ENCODE data around the gene APOBEC3G. TPM values are rescaled to one million over a fixed set of nuclear protein-coding genes. Genes with fewer than 3 reads are reported as not detected.

The APOBEC3G gene
- total RNA-seq, 2 experiments from 2014 or later = 45.9 to 47.4 TPM

GRCh38 chr22:39094717-39095389, 17.8 kb downstream of the APOBEC3G start:
- DNase-seq (peak; percentile 56), ATAC-seq (no peak)

GRCh38 chr22:39095971-39096370, 18.9 kb downstream of the APOBEC3G start:
- Mint-ChIP-seq H3K36me3 (ENCODE audit: low read depth) (no peaks in the 10 kb centered on the region), H3K27me3 (no peaks in the 10 kb centered on the region), H3K4me3 (no peak overlapping the region), H3K27ac (no peak overlapping the region), H3K4me1 (peaks cover 88% of the 10 kb centered on the region), H3K9me3 (ENCODE audit: low read depth) (no peaks in the 10 kb centered on the region)
- ChIA-PET POLR2A (no interaction called here), CTCF (interaction anchor here (0.5 kb wide), 1 partner anchor 210 kb away, joined by 3 read pairs; no protein-coding TSS in a partner anchor)
- intact Hi-C loops (cut with DNase I, micrococcal nuclease) = no loop called here
- no peak for ATAC-seq
- no peak for DNase-seq

More at GRCh38 chr22:39094717-39095389, 17.8 kb downstream of the APOBEC3G start:
- Mint-ChIP-seq H3K4me3 (no peak overlapping the region), H3K4me1 (peaks cover 89% of the 10 kb centered on the region), H3K27me3 (no peaks in the 10 kb centered on the region), H3K36me3 (ENCODE audit: low read depth) (no peaks in the 10 kb centered on the region), H3K27ac (peak overlapping the region; percentile 73), H3K9me3 (ENCODE audit: low read depth) (no peaks in the 10 kb centered on the region)
- CTCF ChIA-PET = interaction anchor here (0.6 to 0.9 kb wide), 3 partner anchors 23 to 832 kb away, joined by 3 to 5 read pairs (median 3); no protein-coding TSS in a partner anchor
- POLR2A ChIA-PET = no interaction called here
- intact Hi-C loops (cut with DNase I, micrococcal nuclease) = loop anchor here in 1 of 2 experiments (5.0 kb wide), 1 partner anchor 73 kb away; the partner anchor contains the start of gene APOBEC3D

GRCh38 chr22:39097098-39098020, 20.3 kb downstream of the APOBEC3G start, which contains the start of gene APOBEC3H:
Gene APOBEC3H (plus strand): TSS chr22:39097244. CDS start chr22:39100279, 3,035 bp downstream.
- ChIA-PET CTCF (no interaction called here), POLR2A (no interaction called here)
- intact Hi-C loops (cut with DNase I, micrococcal nuclease) = loop anchor here in 1 of 2 experiments (2.0 kb wide), 1 partner anchor 15 kb away; no protein-coding TSS in a partner anchor
- ATAC-seq = no peak
- peak; percentile 30 for DNase-seq
- Mint-ChIP-seq H3K9me3 (ENCODE audit: low read depth) (no peaks in the 10 kb centered on the region), H3K4me1 (peaks cover 74% of the 10 kb centered on the region), H3K36me3 (ENCODE audit: low read depth) (no peaks in the 10 kb centered on the region), H3K4me3 (peak within 1 kb of the TSS; percentile 34), H3K27me3 (no peaks in the 10 kb centered on the region), H3K27ac (peak within 1 kb of the TSS; percentile 84)

- intact Hi-C loops (cut with DNase I, micrococcal nuclease) = loop anchor here in 1 of 2 experiments (2.0 kb wide), 1 partner anchor 15 kb away; no protein-coding TSS in a partner anchor
- ChIA-PET POLR2A (no interaction called here), CTCF (interaction anchor here (0.9 to 1.0 kb wide), 2 partner anchors 16 to 130 kb away, joined by 3 read pairs; no protein-coding TSS in a partner anchor)
- Mint-ChIP-seq H3K36me3 (ENCODE audit: low read depth) (no peaks in the 10 kb centered on the region), H3K9me3 (ENCODE audit: low read depth) (no peaks in the 10 kb centered on the region), H3K4me1 (peaks cover 67% of the 10 kb centered on the region), H3K4me3 (no peak overlapping the region), H3K27ac (no peak overlapping the region), H3K27me3 (no peaks in the 10 kb centered on the region)
- DNase-seq (no peak), ATAC-seq (no peak)
Observed at GRCh38 chr22:39098026-39098425, 21.0 kb downstream of the APOBEC3G start.

GRCh38 chr22:39098576-39098975, 21.5 kb downstream of the APOBEC3G start:
- intact Hi-C loops (cut with DNase I, micrococcal nuclease) = loop anchor here in 1 of 2 experiments (2.0 kb wide), 1 partner anchor 14 kb away; no protein-coding TSS in a partner anchor
- POLR2A ChIA-PET = interaction anchor here (0.6 kb wide), 1 partner anchor 8 kb away, joined by 4 read pairs; no protein-coding TSS in a partner anchor

GRCh38 chr22:39101226-39101625, 24.2 kb downstream of the APOBEC3G start:
- Mint-ChIP-seq H3K9me3 (ENCODE audit: low read depth) (no peaks in the 10 kb centered on the region), H3K36me3 (ENCODE audit: low read depth) (no peaks in the 10 kb centered on the region), H3K4me3 (no peak overlapping the region), H3K27me3 (no peaks in the 10 kb centered on the region), H3K27ac (no peak overlapping the region), H3K4me1 (peaks cover 43% of the 10 kb centered on the region)
- POLR2A ChIA-PET = no interaction called here
- CTCF ChIA-PET = no interaction called here
- DNase-seq = no peak
- ATAC-seq = no peak
- intact Hi-C loops (cut with DNase I, micrococcal nuclease) = no loop called here

More at GRCh38 chr22:39098576-39098975, 21.5 kb downstream of the APOBEC3G start:
- peaks cover 62% of the 10 kb centered on the region for H3K4me1 Mint-ChIP-seq
- no peak for ATAC-seq
- peak overlapping the region; percentile 73 for H3K27ac Mint-ChIP-seq
- CTCF ChIA-PET = interaction anchor here (0.5 to 1.1 kb wide), 4 partner anchors 14 to 218 kb away, joined by 3 to 4 read pairs (median 3); no protein-coding TSS in a partner anchor
- no peak for DNase-seq
- H3K36me3 Mint-ChIP-seq (ENCODE audit: low read depth) = no peaks in the 10 kb centered on the region
- H3K9me3 Mint-ChIP-seq (ENCODE audit: low read depth) = no peaks in the 10 kb centered on the region
- H3K4me3 Mint-ChIP-seq = peak overlapping the region; percentile 19
- no peaks in the 10 kb centered on the region for H3K27me3 Mint-ChIP-seq

GRCh38 chr22:39103431-39103830, 26.4 kb downstream of the APOBEC3G start:
- Mint-ChIP-seq H3K4me3 (no peak overlapping the region), H3K27ac (no peak overlapping the region), H3K36me3 (ENCODE audit: low read depth) (no peaks in the 10 kb centered on the region), H3K4me1 (peaks cover 24% of the 10 kb centered on the region), H3K9me3 (ENCODE audit: low read depth) (no peaks in the 10 kb centered on the region), H3K27me3 (no peaks in the 10 kb centered on the region)
- ATAC-seq (no peak), DNase-seq (no peak)
- ChIA-PET POLR2A (no interaction called here), CTCF (no interaction called here)
- intact Hi-C loops (cut with DNase I, micrococcal nuclease) = no loop called here

GRCh38 chr22:39106326-39106725, 29.3 kb downstream of the APOBEC3G start:
- intact Hi-C loops (cut with DNase I, micrococcal nuclease) = no loop called here
- H3K27ac Mint-ChIP-seq = no peak overlapping the region
- H3K9me3 Mint-ChIP-seq (ENCODE audit: low read depth) = no peaks in the 10 kb centered on the region
- ATAC-seq (no peak), DNase-seq (no peak)
- no peak overlapping the region for H3K4me3 Mint-ChIP-seq
- H3K4me1 Mint-ChIP-seq = no peaks in the 10 kb centered on the region
- H3K27me3 Mint-ChIP-seq = no peaks in the 10 kb centered on the region
- ChIA-PET POLR2A (no interaction called here), CTCF (interaction anchor here (0.6 kb wide), 1 partner anchor 430 kb away, joined by 3 read pairs; no protein-coding TSS in a partner anchor)
- no peaks in the 10 kb centered on the region for H3K36me3 Mint-ChIP-seq (ENCODE audit: low read depth)

GRCh38 chr22:39108487-39108886, 31.4 kb downstream of the APOBEC3G start:
- ChIA-PET CTCF (interaction anchor here (0.7 kb wide), 1 partner anchor 9 kb away, joined by 3 read pairs; no protein-coding TSS in a partner anchor), POLR2A (no interaction called here)
- DNase-seq (no peak), ATAC-seq (no peak)
- H3K9me3 Mint-ChIP-seq (ENCODE audit: low read depth) = no peaks in the 10 kb centered on the region
- intact Hi-C loops (cut with DNase I, micrococcal nuclease) = no loop called here
- H3K4me3 Mint-ChIP-seq = no peak overlapping the region
- H3K4me1 Mint-ChIP-seq = peaks cover 3% of the 10 kb centered on the region
- H3K27me3 Mint-ChIP-seq = no peaks in the 10 kb centered on the region
- H3K36me3 Mint-ChIP-seq (ENCODE audit: low read depth) = no peaks in the 10 kb centered on the region
- H3K27ac Mint-ChIP-seq = no peak overlapping the region

GRCh38 chr22:39109361-39109760, 32.3 kb downstream of the APOBEC3G start:
- no peak for ATAC-seq
- Mint-ChIP-seq H3K27ac (no peak overlapping the region), H3K36me3 (ENCODE audit: low read depth) (no peaks in the 10 kb centered on the region), H3K4me1 (peaks cover 12% of the 10 kb centered on the region), H3K9me3 (ENCODE audit: low read depth) (no peaks in the 10 kb centered on the region), H3K27me3 (no peaks in the 10 kb centered on the region), H3K4me3 (no peak overlapping the region)
- DNase-seq = no peak
- ChIA-PET CTCF (interaction anchor here (0.7 kb wide), 1 partner anchor 10 kb away, joined by 3 read pairs; no protein-coding TSS in a partner anchor), POLR2A (no interaction called here)
- intact Hi-C loops (cut with DNase I, micrococcal nuclease) = no loop called here

Data from activated CD4-positive, alpha-beta T cell treated with anti-CD3 and anti-CD28 coated beads for 36 hours (primary cell).